Measurements from ENCODE around the gene PRDM16. TPM values are rescaled to one million over a fixed set of nuclear protein-coding genes. Genes with fewer than 3 reads are reported as not detected.

The PRDM16 gene
- total RNA-seq, 2 experiments from 2014 or later: not detected

- no TSS peak for BruUV-seq (replicated peaks)
- Histone ChIP-seq H3K27ac (ENCODE audit: low read depth, low read length, poor library complexity, severe bottlenecking) (no peak overlapping the region), H3K4me3 (ENCODE audit: low read depth, low read length, poor library complexity, severe bottlenecking) (no peak overlapping the region), H3K9me2 (ENCODE audit: insufficient read depth, low read length) (no peaks in the 10 kb centered on the region), H2AFZ (ENCODE audit: low read length) (no peak overlapping the region), H3K36me3 (ENCODE audit: insufficient read depth, low read length) (no peaks in the 10 kb centered on the region), H3K9me3 (ENCODE audit: low read length) (no peaks in the 10 kb centered on the region), H3K79me2 (ENCODE audit: insufficient read depth, low read depth, low read length) (no peaks in the 10 kb centered on the region), H3K4me2 (ENCODE audit: low read length) (no peak overlapping the region), H3K4me1 (ENCODE audit: insufficient read depth, low read length, poor library complexity, severe bottlenecking) (no peaks in the 10 kb centered on the region), H4K20me1 (ENCODE audit: insufficient read depth, low read length) (no peaks in the 10 kb centered on the region)
- ChIA-PET CTCF (ENCODE audit: unreplicated experiment) (no interaction called here), POLR2A (no interaction called here)
- no peak for TF ChIP-seq CTCF (conservative IDR thresholded peaks at IDR 0.05; ENCODE audit: low read length)
- TF ChIP-seq EZH2phosphoT487 (IDR thresholded peaks at IDR 0.05; ENCODE audit: borderline replicate concordance, low read depth, low read length): no peak
- intact Hi-C loops (cut with micrococcal nuclease; ENCODE audit: unreplicated experiment): no loop called here
- no peak for DNase-seq (ENCODE audit: low spot score)
Measured at GRCh38 chr1:3293563-3294080, 224.6 kb downstream of the PRDM16 start.

- intact Hi-C loops (cut with micrococcal nuclease; ENCODE audit: unreplicated experiment): no loop called here
- Histone ChIP-seq H3K9me2 (ENCODE audit: insufficient read depth, low read length) (no peaks in the 10 kb centered on the region), H3K36me3 (ENCODE audit: insufficient read depth, low read length) (no peaks in the 10 kb centered on the region), H3K27ac (ENCODE audit: low read depth, low read length, poor library complexity, severe bottlenecking) (no peak overlapping the region), H3K4me1 (ENCODE audit: insufficient read depth, low read length, poor library complexity, severe bottlenecking) (no peaks in the 10 kb centered on the region), H3K4me2 (ENCODE audit: low read length) (no peak overlapping the region), H3K9me3 (ENCODE audit: low read length) (no peaks in the 10 kb centered on the region), H4K20me1 (ENCODE audit: insufficient read depth, low read length) (no peaks in the 10 kb centered on the region), H2AFZ (ENCODE audit: low read length) (no peak overlapping the region), H3K4me3 (ENCODE audit: low read depth, low read length, poor library complexity, severe bottlenecking) (no peak overlapping the region), H3K79me2 (ENCODE audit: insufficient read depth, low read depth, low read length) (no peaks in the 10 kb centered on the region)
- ChIA-PET CTCF (ENCODE audit: unreplicated experiment) (no interaction called here), POLR2A (no interaction called here)
- TF ChIP-seq CTCF (conservative IDR thresholded peaks at IDR 0.05; ENCODE audit: low read length) (no peak), EZH2phosphoT487 (IDR thresholded peaks at IDR 0.05; ENCODE audit: borderline replicate concordance, low read depth, low read length) (no peak)
- no peak for DNase-seq (ENCODE audit: low spot score)
- BruUV-seq (replicated peaks): no TSS peak
Measured at GRCh38 chr1:3294450-3294849, 225.4 kb downstream of the PRDM16 start.

GRCh38 chr1:3295846-3296245, 226.8 kb downstream of the PRDM16 start:
- H3K9me2 ChIP-seq (ENCODE audit: insufficient read depth, low read length): no peaks in the 10 kb centered on the region
- H2AFZ ChIP-seq (ENCODE audit: low read length): no peak overlapping the region
- TF ChIP-seq EZH2phosphoT487 (IDR thresholded peaks at IDR 0.05; ENCODE audit: borderline replicate concordance, low read depth, low read length): no peak
- TF ChIP-seq CTCF (conservative IDR thresholded peaks at IDR 0.05; ENCODE audit: low read length): no peak
- no peaks in the 10 kb centered on the region for H3K79me2 ChIP-seq (ENCODE audit: insufficient read depth, low read depth, low read length)
- intact Hi-C loops (cut with micrococcal nuclease; ENCODE audit: unreplicated experiment): no loop called here
- POLR2A ChIA-PET: no interaction called here
- H3K4me3 ChIP-seq (ENCODE audit: low read depth, low read length, poor library complexity, severe bottlenecking): no peak overlapping the region
- no peak overlapping the region for H3K27ac ChIP-seq (ENCODE audit: low read depth, low read length, poor library complexity, severe bottlenecking)
- no peaks in the 10 kb centered on the region for H3K9me3 ChIP-seq (ENCODE audit: low read length)
- no peak for DNase-seq (ENCODE audit: low spot score)
- H3K4me1 ChIP-seq (ENCODE audit: insufficient read depth, low read length, poor library complexity, severe bottlenecking): no peaks in the 10 kb centered on the region
- no peaks in the 10 kb centered on the region for H4K20me1 ChIP-seq (ENCODE audit: insufficient read depth, low read length)
- no TSS peak for BruUV-seq (replicated peaks)
- H3K4me2 ChIP-seq (ENCODE audit: low read length): no peak overlapping the region
- CTCF ChIA-PET (ENCODE audit: unreplicated experiment): interaction anchor here (0.7 kb wide), 1 partner anchor 161 kb away, joined by 4 read pairs; no protein-coding TSS in a partner anchor
- H3K36me3 ChIP-seq (ENCODE audit: insufficient read depth, low read length): no peaks in the 10 kb centered on the region
